GM21390 (cell line): ENCODE results near the gene UIMC1.
"Not testable (repeated sequence)": the region's sequence is repeated elsewhere in the genome, so short reads cannot be mapped to it uniquely, and the experiment has no call there.

Source experiments
- ATAC-seq: cut with Tn5 transposase; IDR thresholded peaks from one replicate; pipeline ENCODE4 v1.9.1; 2021; ENCODE audit not compliant: unreplicated experiment

Gene UIMC1

DNA sequence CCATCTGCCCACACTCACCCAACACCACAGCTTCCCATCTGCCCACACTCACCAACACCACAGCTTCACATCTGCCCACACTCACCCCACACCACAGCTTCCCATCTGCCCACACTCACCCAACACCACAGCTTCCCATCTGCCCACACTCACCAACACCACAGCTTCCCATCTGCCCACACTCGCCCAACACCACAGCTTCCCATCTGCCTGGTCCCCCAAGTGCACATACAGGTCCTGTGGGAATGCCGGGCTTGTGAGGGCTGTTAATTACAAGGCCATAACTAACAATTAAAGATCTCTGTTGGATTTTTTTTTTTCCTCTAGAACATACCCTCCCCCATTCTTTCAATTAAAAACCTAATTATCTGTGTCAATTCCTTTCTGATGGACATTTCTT lies 133.6 kb downstream of the UIMC1 start:
- not testable (repeated sequence) for ATAC-seq

DNA sequence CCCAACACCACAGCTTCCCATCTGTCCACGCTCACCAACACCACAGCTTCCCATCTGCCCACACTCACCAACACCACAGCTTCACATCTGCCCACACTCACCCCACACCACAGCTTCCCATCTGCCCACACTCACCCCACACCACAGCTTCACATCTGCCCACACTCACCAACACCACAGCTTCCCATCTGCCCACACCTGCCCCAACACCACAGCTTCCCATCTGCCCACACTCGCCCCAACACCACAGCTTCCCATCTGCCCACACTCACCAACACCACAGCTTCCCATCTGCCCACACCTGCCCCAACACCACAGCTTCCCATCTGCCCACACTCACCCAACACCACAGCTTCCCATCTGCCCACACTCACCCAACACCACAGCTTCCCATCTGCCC lies 134.0 kb downstream of the UIMC1 start:
- not testable (repeated sequence) for ATAC-seq

DNA sequence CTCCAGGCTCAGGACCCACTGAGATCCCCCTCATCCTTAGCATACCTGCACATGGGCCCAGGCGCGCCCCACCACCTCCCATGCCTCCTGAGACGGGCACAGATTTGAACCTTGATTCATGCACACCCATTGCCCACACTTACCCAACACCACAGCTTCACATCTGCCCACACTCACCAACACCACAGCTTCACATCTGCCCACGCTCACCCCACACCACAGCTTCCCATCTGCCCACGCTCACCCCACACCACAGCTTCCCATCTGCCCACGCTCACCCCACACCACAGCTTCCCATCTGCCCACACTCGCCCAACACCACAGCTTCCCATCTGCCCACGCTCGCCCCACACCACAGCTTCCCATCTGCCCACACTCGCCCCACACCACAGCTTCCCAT lies 135.9 kb downstream of the UIMC1 start:
- ATAC-seq, result not testable (repeated sequence)

GRCh38 chr5:176870110-176870591 lies 136.4 kb downstream of the UIMC1 start:
- no peak for ATAC-seq

GRCh38 chr5:176869501-176870109 lies 137.0 kb downstream of the UIMC1 start:
- no peak for ATAC-seq

- no peak for ATAC-seq
These were observed 137.8 kb downstream of the UIMC1 start for GRCh38 chr5:176868731-176869130.

- ATAC-seq, result no peak
These were observed 138.5 kb downstream of the UIMC1 start for GRCh38 chr5:176868126-176868525.

- no peak for ATAC-seq
These were observed 139.8 kb downstream of the UIMC1 start for GRCh38 chr5:176866707-176867310.

GRCh38 chr5:176865964-176866363 lies 140.6 kb downstream of the UIMC1 start:
- no peak for ATAC-seq

- no peak for ATAC-seq
These were observed 141.8 kb downstream of the UIMC1 start for GRCh38 chr5:176864755-176865154.

DNA sequence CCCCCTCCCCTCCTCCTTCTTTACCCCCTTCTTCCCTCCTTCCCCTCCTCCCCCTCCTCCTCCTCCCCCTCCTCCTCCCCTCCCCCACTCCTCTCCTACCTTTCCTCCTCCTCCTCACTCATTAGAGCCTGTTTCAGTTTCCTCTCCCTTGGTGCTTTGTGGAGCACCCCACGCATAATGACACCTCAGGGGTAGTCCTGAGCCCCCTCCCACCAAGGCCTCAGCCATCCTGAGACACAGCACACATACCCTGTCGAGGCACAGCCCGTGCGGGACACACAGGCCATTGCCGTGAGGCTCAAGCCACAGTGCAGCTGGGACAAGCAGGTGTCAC lies 142.8 kb downstream of the UIMC1 start:
- ATAC-seq, result no peak

- no peak for ATAC-seq
These were observed 143.4 kb downstream of the UIMC1 start for GRCh38 chr5:176863041-176863764.

DNA sequence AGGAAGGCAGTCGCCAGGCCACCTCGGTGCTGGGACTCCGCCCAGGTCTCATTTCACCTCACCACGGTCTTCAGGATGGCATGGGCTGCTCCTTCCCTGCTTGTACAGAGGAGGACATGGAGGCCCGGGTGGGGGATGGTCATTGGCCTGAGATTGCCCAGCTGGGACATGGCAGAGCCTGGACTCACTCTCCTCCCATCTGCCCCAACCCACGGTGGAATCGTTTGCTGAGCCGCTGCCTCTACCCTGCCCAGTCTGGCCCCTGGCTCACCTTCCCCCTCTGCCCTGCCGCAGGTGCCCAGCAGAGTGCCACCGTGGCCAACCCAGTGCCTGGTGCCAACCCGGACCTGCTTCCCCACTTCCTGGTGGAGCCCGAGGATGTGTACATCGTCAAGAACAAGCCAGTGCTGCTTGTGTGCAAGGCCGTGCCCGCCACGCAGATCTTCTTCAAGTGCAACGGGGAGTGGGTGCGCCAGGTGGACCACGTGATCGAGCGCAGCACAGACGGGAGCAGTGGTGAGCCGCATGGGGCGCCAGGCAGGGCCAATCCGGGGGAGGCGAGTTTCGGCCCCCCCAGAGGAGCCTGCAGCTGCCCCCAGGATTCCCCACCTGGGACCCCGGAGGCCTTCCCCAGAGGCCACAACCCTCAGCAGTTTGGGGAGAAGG lies 144.1 kb downstream of the UIMC1 start:
- no peak for ATAC-seq

GRCh38 chr5:176861276-176861675 lies 145.3 kb downstream of the UIMC1 start:
- no peak for ATAC-seq

DNA sequence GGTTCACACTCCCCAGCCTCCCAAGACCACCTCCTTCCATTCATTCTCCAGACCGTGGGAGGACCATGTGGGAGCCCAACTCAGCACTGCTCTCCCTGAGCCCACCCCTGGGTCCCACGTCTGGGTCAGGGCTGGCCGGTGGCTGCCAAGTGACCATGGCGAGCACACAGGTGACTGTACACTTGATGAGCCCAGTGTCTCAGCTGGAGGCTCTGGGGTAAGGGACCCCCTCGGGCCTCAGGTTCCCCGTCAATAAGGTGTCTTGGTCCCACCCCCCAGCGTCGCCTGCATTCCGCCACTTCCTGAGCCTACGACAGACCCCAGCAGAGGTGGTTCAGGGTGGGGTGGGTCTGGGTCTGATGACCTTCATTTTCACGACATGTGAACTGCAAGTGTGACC lies 146.2 kb downstream of the UIMC1 start:
- no peak for ATAC-seq

DNA sequence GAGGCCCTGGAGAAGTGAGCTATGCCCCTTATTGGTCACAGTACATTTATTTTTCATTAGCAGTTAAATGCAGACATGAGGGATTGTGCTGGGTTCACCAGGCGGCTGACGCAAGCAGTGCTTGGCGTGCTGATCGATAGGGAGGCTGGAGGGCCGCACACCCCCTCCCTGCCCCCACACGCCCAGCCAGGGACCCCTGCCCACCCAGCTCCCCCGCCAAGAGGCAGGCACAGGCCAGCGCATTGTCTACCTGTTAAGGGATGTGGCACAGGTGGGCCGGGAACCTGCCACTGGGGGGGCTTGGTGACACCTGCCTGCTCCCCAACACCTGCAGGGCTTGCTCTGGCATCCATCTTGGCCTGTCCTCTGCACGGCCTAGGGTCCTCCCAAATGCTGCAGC lies 146.7 kb downstream of the UIMC1 start:
- no peak for ATAC-seq

- no peak for ATAC-seq
These were observed 148.7 kb downstream of the UIMC1 start for GRCh38 chr5:176857894-176858273.

GRCh38 chr5:176857216-176857893 lies 149.2 kb downstream of the UIMC1 start:
- no peak for ATAC-seq

DNA sequence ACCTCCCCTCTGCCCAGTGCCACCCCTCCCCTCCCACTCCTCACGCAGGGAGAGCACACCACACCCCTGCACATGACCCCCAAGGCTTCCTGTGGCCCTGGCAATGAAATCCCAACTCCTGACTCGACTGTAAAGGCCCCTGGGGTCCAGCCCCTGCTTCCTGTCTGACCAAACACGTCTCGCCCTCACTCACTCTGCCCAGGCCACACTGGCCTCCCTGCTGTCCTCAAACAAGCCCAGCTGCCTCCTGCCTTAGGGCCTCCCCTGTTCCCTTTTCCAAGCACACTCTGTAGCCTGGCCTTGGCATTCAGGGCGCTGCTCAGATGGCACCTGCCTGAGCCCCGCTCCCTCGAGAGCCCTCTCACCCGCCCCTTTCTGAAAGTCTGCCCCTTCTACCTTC lies 149.8 kb downstream of the UIMC1 start:
- no peak for ATAC-seq

DNA sequence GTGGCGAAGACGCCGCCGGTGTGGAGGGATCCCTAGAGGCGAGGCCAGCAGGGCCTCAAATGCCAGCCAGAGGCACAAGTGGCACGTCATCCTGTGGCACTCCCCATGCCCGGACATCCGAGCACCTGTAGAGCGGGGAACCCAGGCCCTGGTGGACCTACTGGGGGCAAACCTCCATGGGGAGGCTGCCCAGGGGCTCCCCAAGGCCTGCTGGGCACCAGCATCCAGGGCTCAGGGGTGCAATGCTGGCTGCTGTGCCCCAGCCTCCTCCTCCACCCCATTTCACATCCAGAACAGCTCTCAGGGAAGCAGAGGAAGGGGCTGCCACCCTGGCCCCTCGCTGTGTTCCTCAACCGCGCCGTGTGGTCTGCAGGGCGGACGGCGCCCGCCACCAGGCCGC lies 151.0 kb downstream of the UIMC1 start:
- ATAC-seq, result no peak
